Lower leg skin (tissue), 3 donors: ENCODE measurements around the gene TUBB1.

ENCODE experiments used
- CTCF ChIP-seq, 3 donors: fragments of 450-650 bp; IDR thresholded peaks; one replicate each; pipeline ENCODE4 v1.5.1; 2016; ENCODE audit warnings: antibody characterized with exemption in 3 of 3, mild to moderate bottlenecking in 3 of 3, moderate library complexity in 2 of 3
- POLR2A ChIP-seq, 2 donors: fragments of 450-650 bp; IDR thresholded peaks; one replicate each; pipeline ENCODE4 v1.6.1; 2016 to 2017; ENCODE audit warnings: antibody characterized with exemption in 2 of 2, mild to moderate bottlenecking in 1 of 2, moderate library complexity in 1 of 2

GRCh38 chr20:59047938-59048680 is 28.9 kb downstream of the TUBB1 start:
- TF ChIP-seq POLR2A (IDR thresholded peaks at IDR 0.05) (no peak), CTCF (IDR thresholded peaks at IDR 0.05) (no peak)
